ENCODE data around the gene ECI1.
"Not testable (repeated sequence)": the region's sequence is repeated elsewhere in the genome, so short reads cannot be mapped to it uniquely, and the experiment has no call there.

The ECI1 gene

DNA sequence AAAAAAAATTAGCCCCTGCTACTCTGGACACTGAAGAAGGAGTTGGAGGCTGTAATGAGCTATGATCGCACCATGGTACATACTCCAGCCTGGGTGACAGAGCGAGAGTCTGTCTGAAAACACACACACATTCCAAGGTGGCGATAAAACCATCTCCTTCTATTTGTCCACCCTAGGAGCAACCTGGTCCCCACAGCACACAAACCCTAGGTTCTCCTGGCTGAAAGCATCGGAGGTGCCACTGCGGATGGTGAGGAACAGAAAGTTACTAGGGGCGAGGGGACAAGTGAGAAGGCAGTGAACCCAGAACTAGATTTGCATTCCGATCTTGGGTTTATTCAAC is 1.4 kb upstream of the ECI1 start:
- DNase-seq, result no peak

DNA sequence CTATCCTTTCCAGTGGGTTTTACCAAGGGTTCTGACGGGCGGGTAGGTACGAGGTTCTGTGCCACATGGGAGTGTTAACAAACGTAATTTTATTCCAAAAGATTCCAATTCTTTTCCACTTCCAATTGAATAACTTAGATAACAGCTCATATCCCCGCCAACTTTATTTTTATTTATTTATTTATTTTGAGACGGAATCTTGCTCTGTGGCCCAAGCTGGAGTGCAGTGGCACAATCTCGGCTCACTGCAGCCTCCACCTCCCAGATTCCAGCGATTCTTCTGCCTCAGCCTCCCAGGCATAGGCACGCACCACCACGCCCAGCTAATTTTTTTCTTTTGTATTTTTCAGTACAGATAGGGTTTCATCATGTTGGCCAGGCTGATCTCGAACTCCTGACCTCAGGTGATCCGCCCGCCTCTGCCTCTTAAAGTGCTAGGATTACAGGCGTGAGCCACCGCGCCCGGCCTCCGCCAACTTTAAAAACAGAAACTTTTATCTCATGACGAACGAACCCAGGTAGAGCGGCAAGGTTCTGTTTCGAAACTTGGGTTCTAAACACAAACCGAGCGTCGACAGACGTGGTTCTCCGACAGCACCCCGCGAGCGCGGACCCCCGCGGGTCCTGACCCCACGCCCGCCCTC is 613 bp downstream of the ECI1 start:
- DNase-seq, result no peak

DNA sequence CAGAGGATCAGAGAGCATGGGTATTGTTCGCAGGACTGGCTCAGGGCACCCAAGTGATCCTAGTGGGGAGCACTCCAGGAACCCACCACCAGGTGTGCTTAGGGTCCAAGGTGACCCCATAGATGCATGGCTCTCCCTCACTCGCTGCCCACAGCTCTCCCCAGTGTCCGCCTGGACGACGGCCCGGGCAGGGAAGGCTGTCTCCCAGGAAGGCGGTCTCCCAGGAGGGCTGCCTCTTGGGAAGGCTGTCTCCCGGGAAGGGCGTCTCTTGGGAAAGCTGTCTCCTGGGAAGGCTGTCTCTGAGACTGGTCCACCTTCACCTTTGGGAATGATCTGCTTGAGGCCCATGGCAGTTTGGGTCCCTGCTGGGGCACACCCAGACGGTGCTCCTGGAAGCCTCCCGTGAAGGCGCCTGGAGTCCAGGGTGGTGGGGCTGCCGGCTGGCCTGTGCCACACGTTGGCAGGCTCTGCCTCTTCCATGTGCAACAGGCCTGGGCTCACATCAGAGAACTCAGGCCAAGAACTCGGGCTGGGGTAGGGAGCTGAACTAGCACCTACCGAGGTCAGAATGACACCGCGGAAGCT is 5.0 kb downstream of the ECI1 start:
- DNase-seq, result no peak

DNA sequence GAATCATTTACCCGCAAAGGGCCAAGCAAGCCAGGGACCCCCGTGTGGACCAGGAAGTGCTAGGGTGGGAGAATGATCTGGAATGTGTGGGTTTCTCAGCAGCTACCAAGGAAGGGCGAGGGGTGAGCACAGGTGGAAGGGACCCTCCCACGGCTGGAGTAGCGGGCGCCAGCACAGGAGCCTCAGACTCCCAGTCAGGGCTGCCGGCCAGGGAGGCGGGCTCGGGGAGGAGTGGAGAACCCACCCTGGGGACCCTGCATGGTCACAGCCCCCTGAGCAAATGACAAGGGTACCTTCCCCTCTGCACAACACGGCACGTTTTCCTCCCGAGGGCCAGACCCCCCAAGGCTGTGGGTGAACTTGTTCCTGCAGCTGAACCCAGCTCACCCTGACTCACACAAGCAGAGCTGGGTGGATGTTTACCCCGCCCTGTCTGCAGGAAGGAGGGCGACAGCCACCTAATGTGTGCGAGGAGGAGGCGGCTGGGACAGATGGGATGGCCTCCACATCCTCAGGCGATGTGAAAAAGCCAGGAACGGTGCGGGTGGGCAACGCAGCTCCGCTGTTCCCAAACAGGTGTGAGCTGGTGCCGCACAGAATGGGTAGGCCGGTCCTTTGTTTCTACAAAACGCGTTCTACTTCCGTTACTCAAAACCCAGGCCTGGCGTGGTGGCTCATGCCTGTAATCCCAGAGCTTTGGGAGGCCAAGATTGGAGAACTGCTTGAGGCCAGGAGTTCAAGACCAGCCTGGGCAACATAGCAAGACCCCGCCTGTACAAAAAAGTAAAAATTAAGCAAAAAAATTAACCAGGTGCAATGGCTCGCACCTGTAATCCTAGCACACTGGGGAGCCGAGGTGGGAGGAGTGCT is 6.2 kb downstream of the ECI1 start:
- DNase-seq, result no peak

DNA sequence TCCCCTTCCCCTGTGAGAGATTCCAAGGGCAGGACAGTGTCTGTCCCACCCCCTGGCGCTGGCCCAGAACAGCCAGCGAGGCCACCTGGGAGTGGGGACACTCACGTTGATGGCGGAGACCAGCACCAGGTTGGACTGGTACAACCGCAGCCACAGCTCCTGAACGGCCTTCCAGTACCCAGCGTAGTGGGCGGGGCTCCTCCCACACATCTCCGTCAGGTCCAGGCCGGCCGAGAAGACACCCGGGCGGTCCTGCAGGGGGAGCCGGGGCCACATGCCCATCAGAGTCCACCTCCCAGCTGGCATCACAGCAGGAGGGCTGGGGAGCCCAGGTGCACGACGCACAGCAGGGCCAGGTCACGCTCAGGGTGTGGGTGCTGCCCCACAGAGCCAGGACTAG is 7.1 kb downstream of the ECI1 start:
- no peak for DNase-seq

DNA sequence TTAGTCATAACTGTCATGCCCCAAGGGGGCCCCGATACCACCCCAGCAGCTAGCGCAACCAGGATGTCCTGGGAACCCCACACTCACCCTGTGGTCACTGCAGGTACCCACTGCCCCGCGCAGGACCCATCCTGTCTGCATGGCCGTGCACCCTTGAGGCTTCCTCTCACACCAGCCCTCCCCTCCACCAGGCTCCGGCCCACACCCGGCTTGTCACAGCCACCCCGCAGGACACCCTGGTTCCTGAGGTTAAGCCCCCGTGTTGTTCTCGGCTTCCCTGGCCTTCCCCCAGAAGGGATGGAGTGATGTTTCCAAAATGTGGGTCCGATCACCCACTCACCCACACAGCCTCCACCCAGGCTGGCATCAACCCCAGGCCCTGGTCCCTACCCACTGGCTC is 7.6 kb downstream of the ECI1 start:
- DNase-seq, result no peak

DNA sequence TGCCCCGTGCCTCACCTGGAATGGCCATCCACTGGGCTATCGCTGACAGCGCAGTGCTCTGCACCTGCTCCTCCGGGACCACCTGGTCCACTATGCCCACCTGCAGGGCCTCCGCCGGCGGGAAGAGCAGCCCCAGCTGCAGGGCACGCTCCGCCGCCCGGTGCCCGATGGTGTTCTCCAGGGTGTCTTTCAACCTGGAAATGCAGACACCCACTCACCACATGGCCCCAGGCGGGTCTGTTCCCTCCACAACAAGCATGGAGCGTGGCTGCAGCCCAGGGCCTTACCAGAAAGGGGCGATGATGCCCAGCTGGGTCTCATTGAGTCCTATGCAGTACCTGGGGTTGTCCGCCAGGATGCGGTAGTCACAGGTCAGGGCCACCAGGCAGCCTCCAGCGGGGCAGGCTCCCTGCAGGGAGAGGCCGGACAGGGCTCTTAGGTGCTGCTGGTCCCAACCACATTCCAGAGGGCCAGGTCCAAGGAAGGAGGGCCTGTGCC is 8.3 kb downstream of the ECI1 start:
- DNase-seq, result no peak

DNA sequence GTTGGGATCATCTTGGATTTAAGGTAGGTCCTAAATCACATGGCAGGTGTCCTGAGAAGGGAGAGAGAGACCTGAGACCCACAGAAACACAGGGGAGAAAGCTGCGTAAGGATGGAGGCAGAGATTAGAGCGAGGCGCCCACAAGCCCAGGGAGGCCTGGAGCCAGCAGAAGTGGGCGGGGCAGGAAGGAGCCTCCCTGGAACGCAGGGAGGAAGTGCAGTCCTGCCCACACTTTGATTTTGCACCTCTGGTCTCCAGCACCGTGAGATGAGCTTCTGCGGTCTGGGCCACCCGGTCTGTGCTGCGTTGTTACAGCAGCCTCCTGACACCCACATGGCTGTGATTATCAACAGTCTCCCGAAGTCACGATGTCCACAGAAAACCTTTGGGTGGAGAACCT is 8.8 kb downstream of the ECI1 start:
- no peak for DNase-seq

DNA sequence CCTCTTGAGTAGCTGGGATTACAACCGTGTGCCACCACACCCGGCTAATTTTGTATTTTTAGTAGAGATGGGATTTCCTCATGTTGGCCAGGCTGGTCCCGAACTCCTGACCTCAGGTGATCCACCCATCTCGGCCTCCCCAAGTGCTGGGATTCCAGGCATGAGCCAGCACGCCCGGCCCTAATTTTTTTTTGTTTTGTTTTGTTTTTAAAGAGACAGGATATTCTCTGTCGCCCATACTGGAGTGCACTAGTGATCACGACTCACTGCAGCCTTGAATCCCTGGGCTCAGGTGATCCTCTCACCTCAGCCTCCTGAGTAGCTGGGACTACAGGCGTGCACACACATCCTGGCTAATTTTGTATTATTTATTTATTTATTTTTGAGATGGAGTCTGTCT is 11.1 kb downstream of the ECI1 start:
- not testable (repeated sequence) for DNase-seq

DNA sequence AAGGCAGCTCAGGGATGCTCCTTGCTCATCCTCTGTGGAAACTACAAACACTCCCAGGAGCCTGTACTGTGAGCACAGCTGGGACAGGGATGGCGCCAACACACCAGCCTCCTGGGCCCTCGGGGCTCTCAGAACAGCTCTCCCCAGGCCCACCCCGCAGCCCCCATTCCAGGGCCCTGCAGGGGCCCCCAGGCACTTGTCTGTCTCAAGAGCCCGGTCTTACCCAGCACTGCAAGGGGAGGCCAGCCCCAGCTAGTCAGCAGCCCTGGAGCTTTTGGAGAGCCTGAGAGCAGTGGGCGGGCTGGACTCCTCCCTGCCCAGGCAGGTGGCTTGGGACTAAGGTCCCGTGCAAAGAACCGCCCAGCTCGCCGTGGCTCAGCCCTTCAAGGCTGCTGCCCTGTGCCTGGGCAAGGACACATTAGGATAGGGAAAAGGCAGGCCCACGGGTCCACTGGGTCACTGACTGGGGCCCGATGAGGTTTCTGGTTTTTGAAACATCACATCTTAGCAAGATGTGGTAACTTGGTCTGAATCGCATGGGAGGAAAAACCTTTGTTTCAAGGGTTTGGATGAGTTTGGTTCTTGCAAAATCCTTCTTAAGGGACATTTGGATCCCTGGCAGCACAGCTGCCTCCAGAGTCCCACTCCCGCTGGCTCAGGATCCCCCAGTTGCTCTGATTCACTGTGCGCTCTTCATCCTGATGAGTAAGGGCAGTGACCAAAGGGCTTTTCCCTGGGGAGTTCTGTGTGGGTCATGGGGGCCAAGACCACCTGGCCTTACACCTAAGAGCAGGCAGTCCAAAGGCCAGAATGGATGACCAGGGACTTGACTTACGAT is 12.3 kb downstream of the ECI1 start:
- no peak for DNase-seq

DNA sequence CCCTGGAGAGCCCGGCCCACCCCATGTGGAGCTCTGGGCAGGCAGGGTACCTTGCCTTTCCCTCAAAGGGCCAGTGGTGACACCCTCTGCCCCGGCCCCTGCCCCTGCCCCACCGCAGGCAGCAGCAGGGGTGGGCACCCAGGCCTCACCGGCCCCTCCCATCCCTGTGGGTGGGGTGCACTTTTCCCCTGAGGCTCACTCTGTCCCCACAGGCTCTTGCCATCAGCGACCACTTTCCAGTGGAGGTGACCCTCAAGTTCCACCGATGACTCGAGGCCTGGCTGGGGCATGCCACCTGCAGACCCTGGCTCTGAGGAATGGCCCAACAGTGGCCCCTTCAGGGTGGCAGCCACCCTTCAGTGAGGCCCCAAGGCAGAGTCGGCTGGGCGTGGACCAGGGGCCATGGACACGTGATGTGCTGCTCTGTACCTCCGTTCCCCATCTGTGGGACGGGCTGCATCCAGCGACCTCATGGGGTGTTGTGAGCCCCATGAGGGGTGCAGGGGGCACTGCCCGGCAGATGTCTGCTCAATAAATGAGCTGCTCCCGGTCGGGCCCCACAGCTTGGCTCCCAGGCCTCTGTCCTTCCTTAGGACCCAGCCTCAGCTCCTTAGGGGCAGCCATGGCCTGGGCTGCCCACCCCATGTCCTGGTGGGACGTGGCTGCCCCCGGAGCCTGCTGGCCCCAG is 13.1 kb downstream of the ECI1 start:
- DNase-seq, result no peak

DNA sequence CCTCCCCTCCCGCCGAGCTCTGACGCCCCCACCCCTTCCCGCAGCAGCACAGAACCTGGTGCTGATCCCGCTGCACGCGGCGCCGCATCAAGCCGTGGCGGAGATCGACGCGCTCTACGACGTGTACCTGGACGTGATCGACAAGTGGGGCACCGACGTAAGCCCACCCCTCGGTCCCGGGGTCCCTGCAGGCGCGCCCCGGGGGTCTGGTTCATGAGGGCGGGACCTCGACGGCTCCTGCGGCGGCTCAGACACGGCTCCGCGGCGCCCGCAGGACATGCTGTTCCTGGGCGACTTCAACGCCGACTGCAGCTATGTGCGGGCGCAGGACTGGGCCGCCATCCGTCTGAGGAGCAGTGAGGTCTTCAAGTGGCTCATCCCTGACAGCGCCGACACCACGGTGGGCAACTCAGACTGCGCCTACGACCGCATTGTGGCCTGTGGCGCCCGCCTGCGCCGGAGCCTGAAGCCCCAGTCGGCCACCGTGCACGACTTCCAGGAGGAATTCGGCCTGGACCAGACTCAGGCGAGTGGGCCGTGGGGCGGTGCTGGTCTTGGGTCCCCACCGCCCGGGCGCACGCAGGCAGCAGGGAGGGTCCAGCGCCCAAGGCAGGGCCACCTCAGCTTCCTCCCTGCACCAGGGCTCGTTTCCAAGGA is 13.8 kb downstream of the ECI1 start:
- no peak for DNase-seq

DNA sequence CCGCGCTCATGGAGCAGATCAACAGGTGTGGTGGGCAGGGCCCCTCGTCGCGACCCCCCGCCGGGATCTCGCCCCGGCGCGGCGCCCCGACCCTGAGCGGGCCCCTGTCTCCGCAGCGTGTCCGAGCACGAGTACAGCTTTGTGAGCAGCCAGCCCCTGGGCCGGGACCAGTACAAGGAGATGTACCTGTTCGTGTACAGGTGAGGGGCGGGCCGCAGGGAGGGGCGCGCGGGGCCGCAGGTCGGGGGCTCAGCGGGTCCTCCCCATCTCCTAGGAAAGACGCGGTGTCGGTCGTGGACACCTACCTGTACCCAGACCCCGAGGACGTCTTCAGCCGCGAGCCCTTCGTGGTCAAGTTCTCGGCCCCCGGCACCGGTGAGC is 14.3 kb downstream of the ECI1 start:
- DNase-seq, result no peak

DNA sequence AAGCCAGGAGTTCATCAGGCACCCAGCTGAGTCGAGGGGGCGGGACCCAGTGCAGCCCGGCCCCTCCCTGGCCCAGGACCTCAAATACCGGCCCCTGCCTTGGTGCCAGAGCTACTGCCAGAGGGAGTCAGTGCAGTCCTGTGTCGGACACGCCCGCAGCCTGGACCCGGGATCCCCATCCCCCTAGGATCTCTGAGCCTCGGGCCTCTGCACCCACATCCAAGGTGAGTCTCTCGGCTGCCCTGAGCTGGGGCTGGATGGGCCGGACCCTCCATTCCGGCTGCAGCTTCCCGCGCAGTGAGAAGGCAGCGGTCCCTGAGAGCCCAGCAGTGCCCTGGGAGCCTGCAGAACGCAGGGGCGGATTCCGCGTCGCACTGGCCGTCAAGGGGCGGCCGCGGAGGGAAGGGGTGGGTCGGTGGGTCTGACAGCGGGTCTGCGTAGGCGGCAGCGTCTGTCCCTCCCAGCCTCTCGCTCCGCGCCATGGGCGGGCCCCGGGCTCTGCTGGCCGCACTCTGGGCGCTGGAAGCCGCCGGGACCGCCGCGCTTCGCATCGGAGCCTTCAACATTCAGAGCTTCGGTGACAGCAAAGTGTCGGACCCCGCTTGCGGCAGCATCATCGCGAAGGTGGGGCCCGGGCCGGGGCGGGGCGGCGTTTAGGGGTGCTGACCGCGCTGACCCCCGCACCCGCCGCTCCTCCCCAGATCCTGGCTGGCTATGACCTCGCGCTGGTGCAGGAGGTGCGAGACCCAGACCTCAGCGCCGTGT is 14.9 kb downstream of the ECI1 start, which contains the start of gene DNASE1L2:
TSS of gene DNASE1L2 (plus strand) at position 108 of the 765 bp plus-strand sequence. CDS start at position 481, 373 bp downstream.
- peak; percentile 26 for DNase-seq

DNA sequence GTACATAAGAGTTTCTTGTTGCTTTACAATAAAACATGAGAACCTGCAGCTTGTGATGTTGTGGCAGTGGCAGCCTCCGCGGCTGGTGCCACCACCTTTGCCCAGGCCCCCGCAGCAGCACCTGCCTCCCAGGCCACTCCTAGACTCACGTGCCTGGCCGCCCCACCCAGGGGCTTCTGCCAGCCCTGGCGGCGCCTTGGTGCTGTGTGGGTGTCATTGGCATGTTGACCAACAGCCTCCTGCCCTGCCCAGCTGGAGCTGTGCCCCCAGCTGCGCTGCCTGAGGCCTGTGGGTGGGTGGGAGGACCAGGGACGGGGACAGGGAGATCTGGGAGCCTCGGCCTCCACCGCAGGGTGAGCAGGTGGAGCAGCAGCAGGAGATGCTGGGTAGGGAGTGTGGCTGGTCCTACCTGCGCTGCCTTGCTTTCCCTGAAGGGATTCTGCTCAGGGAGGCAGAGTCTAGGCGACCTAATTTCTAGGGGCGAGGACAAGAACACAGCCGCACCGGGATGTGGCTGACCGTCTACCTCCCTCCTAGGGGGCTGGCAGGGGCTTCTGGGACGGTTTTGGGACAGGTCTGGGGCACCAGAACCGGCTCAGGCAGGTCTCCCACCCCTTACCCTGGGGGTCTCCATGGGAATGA is 15.6 kb downstream of the ECI1 start:
- DNase-seq, result no peak

DNA sequence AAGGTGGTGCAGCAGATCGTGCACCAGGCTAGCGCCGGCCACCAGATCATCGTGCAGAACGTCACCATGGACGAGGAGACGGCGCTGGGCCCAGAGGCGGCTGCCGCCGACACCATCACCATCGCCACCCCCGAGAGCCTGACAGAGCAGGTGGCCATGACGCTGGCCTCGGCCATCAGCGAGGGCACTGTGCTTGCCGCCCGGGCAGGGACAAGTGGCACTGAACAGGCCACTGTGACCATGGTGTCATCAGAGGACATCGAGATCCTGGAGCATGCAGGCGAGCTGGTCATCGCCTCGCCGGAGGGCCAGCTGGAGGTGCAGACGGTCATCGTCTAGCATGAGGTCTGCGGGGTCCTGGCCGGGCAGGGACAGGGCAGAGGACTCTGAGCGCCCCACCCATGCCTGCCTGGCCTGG is 16.1 kb downstream of the ECI1 start:
- DNase-seq, result no peak

DNA sequence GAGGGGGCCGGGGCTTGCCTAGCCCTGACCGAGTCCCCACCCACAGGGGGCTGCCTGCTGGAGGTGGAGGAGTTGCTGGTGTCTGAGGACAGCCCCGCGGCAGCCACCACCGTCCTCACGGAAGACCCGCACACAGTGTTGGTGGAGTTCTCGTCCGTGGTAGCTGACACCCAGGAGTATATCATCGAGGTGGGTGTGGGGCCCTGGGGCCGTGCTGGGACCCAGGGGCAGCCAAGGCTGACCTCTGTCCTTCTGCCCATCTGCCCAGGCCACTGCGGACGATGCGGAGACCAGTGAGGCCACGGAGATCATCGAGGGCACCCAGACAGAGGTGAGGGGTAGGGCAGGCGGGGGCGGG is 16.6 kb downstream of the ECI1 start:
- DNase-seq, result no peak

DNA sequence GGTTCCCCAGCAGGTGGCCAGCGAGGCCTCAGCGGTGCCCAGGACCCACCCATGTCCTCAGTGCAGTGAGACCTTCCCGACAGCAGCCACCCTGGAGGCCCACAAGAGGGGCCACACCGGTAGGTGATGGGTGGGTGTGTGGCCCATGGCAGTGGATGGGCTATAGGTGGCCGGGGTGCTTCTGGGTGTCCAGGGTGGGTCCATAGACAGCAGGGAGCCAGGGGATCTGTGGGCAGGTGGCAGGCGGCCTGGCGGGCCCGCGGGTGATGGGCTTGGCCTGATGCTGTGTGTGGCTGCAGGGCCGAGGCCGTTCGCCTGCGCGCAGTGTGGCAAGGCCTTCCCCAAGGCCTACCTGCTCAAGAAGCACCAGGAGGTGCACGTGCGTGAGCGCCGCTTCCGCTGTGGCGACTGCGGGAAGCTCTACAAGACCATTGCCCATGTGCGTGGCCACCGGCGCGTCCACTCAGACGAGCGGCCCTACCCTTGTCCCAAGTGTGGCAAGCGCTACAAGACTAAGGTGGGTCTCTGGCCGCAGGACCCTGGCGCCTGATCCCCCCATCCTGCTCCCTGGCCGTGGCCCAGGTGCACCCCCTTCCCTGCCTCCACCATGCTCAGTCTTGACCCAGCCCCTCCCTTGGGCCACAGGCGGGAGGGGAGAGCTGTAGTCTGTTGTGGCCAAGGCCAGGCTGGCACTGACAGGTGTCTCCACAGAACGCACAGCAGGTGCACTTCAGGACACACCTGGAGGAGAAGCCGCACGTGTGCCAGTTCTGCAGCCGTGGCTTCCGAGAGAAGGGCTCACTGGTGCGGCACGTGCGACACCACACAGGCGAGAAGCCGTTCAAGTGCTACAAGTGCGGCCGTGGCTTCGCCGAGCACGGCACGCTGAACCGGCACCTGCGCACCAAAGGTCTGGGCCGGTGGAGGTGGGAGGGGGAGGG is 17.2 kb downstream of the ECI1 start:
- DNase-seq, result no peak

DNA sequence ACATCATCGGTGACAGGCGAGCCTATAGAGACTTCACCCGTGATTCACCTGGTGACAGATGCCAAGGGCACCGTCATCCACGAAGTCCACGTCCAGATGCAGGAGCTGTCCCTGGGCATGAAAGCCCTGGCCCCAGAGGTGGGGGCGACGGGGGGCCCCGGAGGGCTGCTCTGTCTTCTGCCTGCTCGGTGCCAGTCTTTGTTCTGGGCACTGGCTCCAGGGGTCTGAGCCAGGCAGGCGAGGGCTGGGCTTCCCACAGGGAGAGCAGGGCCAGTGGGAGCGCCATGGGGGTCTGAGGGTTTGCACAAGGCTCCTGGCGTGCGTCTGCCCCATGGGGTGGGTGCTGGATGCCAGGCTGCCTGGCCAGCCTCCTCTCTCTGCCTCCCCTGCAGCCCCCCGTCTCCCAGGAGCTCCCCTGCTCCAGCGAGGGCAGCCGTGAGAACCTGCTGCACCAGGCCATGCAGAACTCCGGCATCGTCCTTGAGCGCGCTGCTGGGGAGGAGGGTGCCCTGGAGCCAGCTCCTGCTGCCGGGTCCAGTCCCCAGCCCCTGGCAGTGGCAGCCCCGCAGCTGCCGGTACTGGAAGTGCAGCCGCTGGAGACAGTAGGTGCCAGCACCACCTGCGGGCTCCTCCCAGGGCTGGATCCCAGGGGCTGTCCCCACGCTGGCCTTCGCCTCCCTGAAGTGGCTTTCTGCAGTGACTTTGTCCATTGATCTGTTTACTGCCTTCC is 18.2 kb downstream of the ECI1 start:
- no peak for DNase-seq

Data from DMS 273 treated with DMSO at 0.1 percent for 48 hours (cell line).